Caco-2 (cell line): ENCODE results near the gene CALML5. TPM values are rescaled to one million over a fixed set of nuclear protein-coding genes. Genes with fewer than 3 reads are reported as not detected.

ENCODE experiments used
- BruUV-seq: library from RNA; stranded (reverse); fragments of 400-500 nt; replicated peaks from 2 replicates; lab custom pipeline; 2021; lab: Mats Ljungman, UMichigan
- CTCF ChIA-PET: fragments of 300-600 bp; sonication (Branson Sonifier 250); formaldehyde crosslinking; loops from one replicate; lab custom pipeline; 2022; ENCODE audit warnings: antibody characterized with exemption; lab: Charles Lee
- POLR2A ChIA-PET: fragments of 300-600 bp; sonication (Branson Sonifier 250); formaldehyde crosslinking; loops from one replicate; lab custom pipeline; 2022; ENCODE audit warnings: antibody characterized with exemption; lab: Charles Lee
- DNase-seq, 2 experiments: peaks; one replicate each; pipeline versions ENCODE4 v3.0.0 to v3.0.0-alpha.2; 2020 to 2022
- H3K27me3 ChIP-seq: replicated peaks from 2 replicates; pipeline ENCODE4 v1.6.0; 2011; ENCODE audit warnings: low read length; ENCODE audit not compliant: control insufficient read depth, insufficient read depth
- H3K36me3 ChIP-seq: 2 replicates; pipeline ENCODE4 v1.5.1; 2011; ENCODE audit warnings: low read length; ENCODE audit not compliant: control insufficient read depth, insufficient read depth
- H3K4me1 ChIP-seq: fragments of 250-450 bp; sonication (Bioruptor Pico); 2 replicates; pipeline ENCODE4 v1.5.1; 2020; ENCODE audit warnings: mild to moderate bottlenecking
- H3K4me3 ChIP-seq: 2 replicates; pipeline ENCODE4 v1.5.1; 2011; ENCODE audit warnings: low read depth, mild to moderate bottlenecking, control low read depth, low read length
- H3K9me3 ChIP-seq: fragments of 250-450 bp; sonication (Bioruptor Pico); 2 replicates; pipeline ENCODE4 v1.5.1; 2020; ENCODE audit warnings: mild to moderate bottlenecking, moderate library complexity
- H3K27ac Mint-ChIP-seq: one replicate; pipeline ENCODE4 v1.8.0; 2022; ENCODE audit warnings: mixed read lengths; ENCODE audit not compliant: unreplicated experiment
- H3K27me3 Mint-ChIP-seq: one replicate; pipeline ENCODE4 v1.8.0; 2022; ENCODE audit warnings: mixed read lengths; ENCODE audit not compliant: insufficient read depth, unreplicated experiment
- H3K36me3 Mint-ChIP-seq: one replicate; pipeline ENCODE4 v1.8.0; 2022; ENCODE audit warnings: mild to moderate bottlenecking, mixed read lengths; ENCODE audit not compliant: insufficient read depth, unreplicated experiment
- H3K4me1 Mint-ChIP-seq: one replicate; pipeline ENCODE4 v1.8.0; 2022; ENCODE audit warnings: low read depth, mixed read lengths; ENCODE audit not compliant: unreplicated experiment
- H3K4me3 Mint-ChIP-seq: one replicate; pipeline ENCODE4 v1.8.0; 2022; ENCODE audit warnings: mild to moderate bottlenecking, moderate library complexity, mixed read lengths; ENCODE audit not compliant: unreplicated experiment
- H3K9me3 Mint-ChIP-seq: one replicate; pipeline ENCODE4 v1.8.0; 2022; ENCODE audit warnings: mixed read lengths; ENCODE audit not compliant: unreplicated experiment
- CTCF ChIP-seq, 2 experiments: fragments of 200-600 bp in 1 of 2; IDR thresholded peaks; 1 replicate in 1 of 2; 2 replicates in 1 of 2; pipeline versions ENCODE4 v1.5.1 to v1.8.0; 2011 to 2022; ENCODE audit warnings: antibody characterized with exemption in 1 of 2, control low read depth in 1 of 2, inconsistent platforms in 1 of 2, low read depth in 1 of 2, low read length in 1 of 2, mild to moderate bottlenecking in 1 of 2, moderate library complexity in 1 of 2; ENCODE audit not compliant: insufficient read depth in 1 of 2, severe bottlenecking in 1 of 2, unreplicated experiment in 1 of 2
- intact Hi-C: fragments of 100-400 bp; cut with micrococcal nuclease; formaldehyde crosslinking; loops from one replicate; pipeline ENCODE4 v1.10.0; 2022; ENCODE audit not compliant: unreplicated experiment
- total RNA-seq: library from RNA; stranded (reverse); gene quantifications from 2 replicates; pipeline ENCODE4 v1.2.3, GENCODE V29; 2022

The CALML5 gene
- total RNA-seq, 1 experiment from 2014 or later = not detected

- no TSS peak for BruUV-seq
- no peak overlapping the region for H3K4me3 ChIP-seq
- Mint-ChIP-seq H3K9me3 (peaks cover 11% of the 10 kb centered on the region), H3K4me1 (no peaks in the 10 kb centered on the region), H3K4me3 (no peak overlapping the region), H3K27me3 (no peaks in the 10 kb centered on the region), H3K27ac (no peak overlapping the region), H3K36me3 (no peaks in the 10 kb centered on the region)
- peaks cover 14% of the 10 kb centered on the region for H3K9me3 ChIP-seq
- intact Hi-C loops = no loop called here
- no peaks in the 10 kb centered on the region for H3K27me3 ChIP-seq
- DNase-seq = peak in 1 of 2 experiments; percentile 24
- CTCF ChIA-PET = no interaction called here
- no peaks in the 10 kb centered on the region for H3K36me3 ChIP-seq
- POLR2A ChIA-PET = no interaction called here
- H3K4me1 ChIP-seq = peaks cover 56% of the 10 kb centered on the region
- no peak for TF ChIP-seq CTCF (IDR thresholded peaks at IDR 0.05; ENCODE audit: insufficient read depth in 1 of 2, low read depth in 1 of 2, low read length in 1 of 2, severe bottlenecking in 1 of 2, unreplicated experiment in 1 of 2)
These were observed 45.6 kb upstream of the CALML5 start for GRCh38 chr10:5545011-5545410.

DNA sequence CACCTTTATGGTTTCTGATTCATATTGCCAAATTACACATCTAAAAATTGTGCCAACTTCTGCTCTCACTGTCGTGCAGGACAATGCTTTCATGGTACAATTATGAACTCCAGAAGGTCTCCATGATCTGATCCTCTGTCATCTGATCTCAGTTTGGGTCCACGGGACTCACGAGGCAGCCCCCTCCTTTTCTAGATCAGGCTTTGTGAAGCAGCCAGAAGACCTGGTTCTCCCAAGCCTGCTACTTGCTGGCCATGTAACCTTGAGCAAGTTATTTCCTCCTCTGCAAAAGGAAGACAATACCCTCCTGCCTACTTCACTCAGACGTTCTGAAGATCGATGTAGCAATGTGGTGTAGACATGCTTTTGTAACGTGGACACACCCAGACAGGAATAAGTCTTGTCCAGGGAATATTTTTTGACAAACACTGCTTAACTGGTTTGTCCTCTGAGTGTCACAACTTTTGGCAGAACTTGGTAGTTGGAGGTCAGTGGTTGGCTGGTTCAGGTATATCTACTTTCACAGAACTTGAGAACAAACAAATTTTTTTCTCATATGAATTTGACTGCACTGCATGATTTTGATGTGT, 44.9 kb upstream of the CALML5 start:
- Histone ChIP-seq H3K4me3 (no peak overlapping the region), H3K4me1 (peaks cover 55% of the 10 kb centered on the region)
- POLR2A ChIA-PET = no interaction called here

DNA sequence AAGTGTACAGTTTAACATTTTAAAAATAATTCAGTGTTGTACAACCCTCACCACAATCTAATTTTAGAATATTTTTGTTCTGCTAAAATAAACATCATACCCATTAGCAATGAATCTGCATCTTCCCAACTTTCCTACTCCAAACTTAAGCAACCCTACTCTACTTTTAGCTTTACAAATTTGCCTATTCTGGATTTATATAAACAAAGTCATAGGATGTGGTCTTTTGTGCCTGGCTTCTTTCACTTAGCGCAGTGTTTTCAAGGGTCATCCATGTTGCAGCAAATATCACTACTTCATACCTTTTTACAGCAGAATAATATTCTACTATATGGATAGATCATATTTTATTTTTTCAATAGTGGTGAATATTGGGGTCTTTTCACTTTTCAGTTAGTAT, 44.3 kb upstream of the CALML5 start:
- DNase-seq = no peak
- POLR2A ChIA-PET = no interaction called here
- intact Hi-C loops = no loop called here
- CTCF ChIA-PET = no interaction called here
- H3K9me3 ChIP-seq = peaks cover 14% of the 10 kb centered on the region
- H3K9me3 Mint-ChIP-seq = peaks cover 11% of the 10 kb centered on the region
- BruUV-seq = no TSS peak
- H3K4me1 Mint-ChIP-seq = peaks cover 11% of the 10 kb centered on the region
- no peak overlapping the region for H3K4me3 Mint-ChIP-seq
- H3K4me3 ChIP-seq = no peak overlapping the region
- H3K36me3 ChIP-seq = no peaks in the 10 kb centered on the region
- H3K27ac Mint-ChIP-seq = no peak overlapping the region
- H3K36me3 Mint-ChIP-seq = no peaks in the 10 kb centered on the region
- H3K27me3 Mint-ChIP-seq = no peaks in the 10 kb centered on the region
- no peaks in the 10 kb centered on the region for H3K27me3 ChIP-seq
- no peak for TF ChIP-seq CTCF (IDR thresholded peaks at IDR 0.05; ENCODE audit: insufficient read depth in 1 of 2, low read depth in 1 of 2, low read length in 1 of 2, severe bottlenecking in 1 of 2, unreplicated experiment in 1 of 2)
- peaks cover 55% of the 10 kb centered on the region for H3K4me1 ChIP-seq

More for the DNA sequence above, 44.9 kb upstream of the CALML5 start:
- DNase-seq = no peak
- BruUV-seq = no TSS peak
- H3K4me3 Mint-ChIP-seq = no peak overlapping the region
- no peak overlapping the region for H3K27ac Mint-ChIP-seq
- TF ChIP-seq CTCF (IDR thresholded peaks at IDR 0.05; ENCODE audit: insufficient read depth in 1 of 2, low read depth in 1 of 2, low read length in 1 of 2, severe bottlenecking in 1 of 2, unreplicated experiment in 1 of 2) = no peak
- H3K4me1 Mint-ChIP-seq = peaks cover 4% of the 10 kb centered on the region
- H3K9me3 ChIP-seq = peaks cover 14% of the 10 kb centered on the region
- no peaks in the 10 kb centered on the region for H3K27me3 Mint-ChIP-seq
- H3K36me3 Mint-ChIP-seq = no peaks in the 10 kb centered on the region
- no peaks in the 10 kb centered on the region for H3K27me3 ChIP-seq
- intact Hi-C loops = no loop called here
- peaks cover 11% of the 10 kb centered on the region for H3K9me3 Mint-ChIP-seq
- no peaks in the 10 kb centered on the region for H3K36me3 ChIP-seq
- CTCF ChIA-PET = no interaction called here
